ENCODE results near the gene GTSE1.
"Not testable (repeated sequence)": the region's sequence is repeated elsewhere in the genome, so short reads cannot be mapped to it uniquely, and the experiment has no call there.

Gene GTSE1

DNA sequence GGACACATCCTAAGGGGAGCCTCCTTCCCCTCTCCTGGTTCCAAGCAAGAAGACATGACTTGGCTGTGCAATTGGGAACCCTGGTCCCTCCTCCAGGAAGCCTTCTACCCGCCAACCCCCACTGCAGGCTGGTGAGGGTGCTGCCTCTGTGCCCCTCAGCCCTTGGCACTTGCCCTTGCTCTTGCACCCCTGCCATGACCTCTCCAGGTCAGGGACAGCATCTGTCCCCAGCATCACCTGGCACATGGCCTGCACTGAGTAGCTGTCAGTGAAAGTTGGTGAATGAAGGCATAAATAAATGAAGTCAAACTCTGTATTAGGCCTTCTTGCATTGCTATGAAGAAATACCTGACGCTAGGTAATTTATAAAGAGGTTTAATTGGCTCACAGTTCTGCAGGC, 1.9 kb upstream of the GTSE1 start:
- no peak for DNase-seq

DNA sequence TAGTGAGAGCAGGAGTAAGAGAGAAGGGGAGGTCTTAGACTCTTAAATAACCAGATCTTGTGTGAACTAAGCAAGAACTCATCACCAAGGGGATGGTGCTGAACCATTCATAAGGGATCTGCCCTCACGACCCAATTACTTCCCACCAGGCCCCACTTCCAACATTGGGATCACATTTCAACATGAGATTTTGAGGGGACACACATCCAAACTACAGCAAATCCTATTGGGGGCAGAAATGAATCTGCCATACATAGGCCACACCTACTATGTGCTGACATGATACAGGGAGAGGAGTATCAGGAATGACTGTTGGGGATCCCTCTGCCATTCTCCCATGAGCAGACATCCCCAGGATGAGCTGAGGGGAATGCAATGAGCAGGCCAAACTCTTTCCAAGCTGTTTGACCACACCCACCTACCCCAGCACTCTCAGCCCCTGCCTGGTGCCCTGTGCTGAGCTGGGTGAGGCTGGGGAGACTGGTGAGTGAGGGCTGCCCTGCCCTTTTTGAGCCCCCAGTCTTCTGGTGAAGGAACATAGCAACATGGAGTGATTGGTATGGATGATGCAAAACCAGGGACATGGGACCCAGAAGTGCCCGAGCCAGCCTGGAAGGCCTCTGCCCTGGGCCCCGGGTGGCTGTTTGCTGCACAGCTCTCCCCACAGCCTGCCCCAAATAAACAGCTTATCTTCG, 1.2 kb upstream of the GTSE1 start:
- no peak for DNase-seq

DNA sequence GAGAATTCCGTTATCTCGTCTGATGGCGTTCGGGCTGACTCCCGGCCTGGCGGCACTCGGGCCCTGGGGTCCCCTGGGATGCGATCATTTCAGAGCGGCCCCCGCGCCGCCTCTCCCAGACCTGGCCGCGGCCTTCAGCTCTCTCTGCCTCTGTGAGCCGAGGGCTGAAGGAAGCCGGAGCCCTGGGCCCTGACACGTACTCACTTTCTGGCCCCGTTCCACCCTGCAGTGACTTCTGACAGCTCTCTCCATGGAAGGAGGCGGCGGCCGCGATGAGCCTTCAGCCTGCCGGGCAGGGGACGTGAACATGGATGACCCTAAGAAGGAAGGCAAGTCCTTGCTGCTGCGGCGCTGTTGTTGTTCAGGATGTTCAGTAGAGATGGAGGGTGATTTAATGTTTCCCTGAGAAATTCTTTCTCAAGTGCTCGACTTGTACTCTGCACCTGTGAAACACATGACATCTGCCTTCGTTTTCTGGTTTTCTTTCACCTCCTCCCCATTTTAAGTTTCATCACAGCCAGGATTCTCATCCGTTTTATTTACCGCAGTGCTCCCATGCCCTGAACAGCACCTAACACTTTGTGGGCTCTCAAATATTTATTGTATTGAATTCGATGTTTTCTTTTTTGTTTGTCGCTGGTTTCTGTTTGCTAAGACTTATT, 612 bp downstream of the GTSE1 start:
- DNase-seq = no peak

DNA sequence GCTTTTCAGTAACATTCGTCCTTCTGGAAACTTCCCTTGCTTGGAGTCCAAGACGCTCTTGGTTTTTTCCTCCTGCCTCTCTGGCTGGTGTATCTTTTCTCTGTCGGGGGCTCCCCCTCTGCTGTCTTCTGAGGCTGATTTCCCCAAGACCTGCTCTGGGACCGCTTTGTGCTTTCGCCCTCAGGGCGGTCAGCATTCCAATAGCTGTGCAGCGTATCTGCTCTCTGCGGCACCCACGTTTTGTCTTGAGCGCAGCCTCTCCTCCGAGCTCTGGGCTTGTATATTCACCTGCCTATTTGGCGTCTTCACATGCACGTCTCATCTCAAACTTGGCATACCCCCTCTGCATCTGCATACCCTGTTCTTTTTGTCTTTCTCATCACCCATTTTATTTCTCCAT, 2.4 kb downstream of the GTSE1 start:
- no peak for DNase-seq

- no peak for DNase-seq
Observed at GRCh38 chr22:46300491-46300890, 3.8 kb downstream of the GTSE1 start.

GRCh38 chr22:46303347-46303965, 6.8 kb downstream of the GTSE1 start:
- no peak for DNase-seq

DNA sequence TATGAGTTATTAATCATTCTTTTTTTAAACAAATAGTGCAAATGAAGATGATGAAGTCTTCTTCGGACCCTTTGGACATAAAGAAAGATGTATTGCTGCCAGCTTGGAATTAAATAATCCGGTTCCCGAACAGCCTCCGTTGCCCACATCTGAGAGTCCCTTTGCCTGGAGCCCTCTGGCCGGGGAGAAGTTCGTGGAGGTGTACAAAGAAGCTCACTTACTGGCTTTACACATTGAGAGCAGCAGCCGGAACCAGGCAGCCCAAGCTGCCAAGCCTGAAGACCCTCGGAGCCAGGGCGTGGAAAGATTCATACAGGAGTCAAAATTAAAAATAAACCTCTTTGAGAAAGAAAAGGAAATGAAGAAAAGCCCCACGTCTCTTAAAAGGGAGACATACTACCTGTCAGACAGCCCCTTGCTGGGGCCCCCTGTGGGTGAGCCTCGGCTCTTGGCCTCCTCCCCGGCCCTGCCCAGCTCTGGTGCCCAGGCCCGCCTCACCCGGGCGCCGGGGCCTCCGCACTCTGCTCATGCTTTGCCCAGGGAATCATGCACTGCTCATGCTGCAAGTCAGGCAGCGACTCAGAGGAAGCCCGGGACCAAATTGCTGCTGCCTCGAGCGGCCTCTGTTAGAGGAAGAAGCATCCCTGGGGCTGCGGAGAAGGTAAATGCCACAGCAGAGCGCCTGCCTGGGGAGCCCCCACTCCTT, 11.8 kb downstream of the GTSE1 start:
- DNase-seq = no peak

DNA sequence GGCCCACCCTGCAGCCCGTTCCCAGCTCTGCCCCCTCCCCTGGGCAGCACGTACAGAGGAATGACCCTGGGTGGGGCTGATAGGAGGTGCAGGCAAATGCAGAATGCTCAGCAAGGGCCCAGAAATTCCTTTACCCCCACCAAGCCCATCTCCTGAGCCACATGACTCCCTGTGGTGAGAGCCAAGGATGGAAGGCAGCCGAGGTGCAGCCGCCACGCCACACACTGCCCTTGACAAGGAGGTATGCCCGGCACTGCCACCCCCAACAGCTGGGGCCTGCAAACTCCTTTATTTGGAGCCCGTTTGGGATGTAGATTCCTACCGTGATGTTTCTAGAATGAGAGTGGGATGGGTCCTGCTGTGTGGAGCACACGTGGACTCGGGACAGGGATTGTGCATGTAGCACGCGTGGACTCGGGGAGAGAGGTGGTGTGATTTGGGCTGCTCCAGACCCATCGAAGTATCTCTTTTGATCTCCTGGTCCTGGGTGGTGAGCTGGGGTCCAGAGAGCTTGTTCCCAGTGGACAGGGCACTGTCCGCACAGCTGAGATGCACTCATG, 12.9 kb downstream of the GTSE1 start:
- no peak for DNase-seq

GRCh38 chr22:46312056-46312455, 15.4 kb downstream of the GTSE1 start:
- no peak for DNase-seq

- DNase-seq = not testable (repeated sequence)
Observed at GRCh38 chr22:46312848-46313247, 16.2 kb downstream of the GTSE1 start.

- no peak for DNase-seq
Observed at GRCh38 chr22:46315976-46316375, 19.3 kb downstream of the GTSE1 start.

DNA sequence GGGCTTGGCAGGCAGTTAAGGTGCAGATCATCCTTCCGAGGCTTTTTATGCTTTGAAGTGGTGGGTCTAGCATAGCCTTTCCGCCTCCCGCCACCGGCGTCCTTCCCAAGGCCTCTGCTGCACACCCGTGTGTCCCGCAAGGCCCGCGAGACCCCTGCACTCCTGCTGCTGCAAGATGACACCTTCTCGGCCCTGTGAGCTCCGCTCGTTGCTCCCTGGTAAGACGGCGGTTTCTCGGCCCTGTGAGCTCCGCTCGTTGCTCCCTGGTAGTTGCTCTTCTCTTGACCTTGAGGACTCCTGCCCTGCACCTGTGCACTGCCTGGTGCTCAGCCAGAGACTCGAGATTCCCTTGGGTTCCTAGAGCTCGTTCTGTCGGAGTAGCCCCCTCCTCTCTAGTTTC, 21.0 kb downstream of the GTSE1 start:
- no peak for DNase-seq

GRCh38 chr22:46318576-46318975, 21.9 kb downstream of the GTSE1 start:
- no peak for DNase-seq

GRCh38 chr22:46319319-46319718, 22.6 kb downstream of the GTSE1 start:
- no peak for DNase-seq

GRCh38 chr22:46320166-46320710, 23.6 kb downstream of the GTSE1 start:
- DNase-seq = no peak

DNA sequence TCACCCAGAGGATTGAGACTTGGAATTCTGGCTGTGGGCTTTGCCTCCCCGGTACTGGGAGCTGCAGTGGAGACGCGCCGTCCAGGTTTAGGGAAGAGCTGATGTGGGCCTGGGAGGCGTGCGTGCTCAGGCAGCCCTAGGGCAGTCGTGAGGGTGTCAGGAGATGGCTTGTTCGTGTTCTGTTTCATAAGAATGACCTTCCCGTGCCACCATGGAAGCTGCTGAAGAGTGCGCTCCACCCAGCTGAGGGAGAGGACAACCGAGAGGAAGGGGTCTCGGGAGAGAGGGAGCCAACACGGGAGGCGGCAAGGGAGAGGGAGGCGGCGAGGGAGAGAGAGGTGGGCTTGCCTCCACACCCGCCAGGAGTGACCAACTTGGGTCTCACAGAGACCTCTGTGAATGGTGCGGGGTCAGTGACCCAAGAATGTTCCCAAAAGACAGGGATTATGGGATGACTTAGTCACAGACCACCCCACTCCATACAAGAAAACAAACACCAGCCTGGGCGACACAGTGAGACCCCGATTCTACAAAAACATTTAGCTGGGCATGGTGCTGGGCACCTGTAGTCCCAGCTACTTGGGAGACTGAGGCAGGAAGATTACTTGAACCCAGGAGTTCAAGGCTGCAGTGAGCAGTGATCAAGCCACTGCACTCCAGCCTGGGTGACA, 24.2 kb downstream of the GTSE1 start:
- DNase-seq = no peak

- no peak for DNase-seq
Observed at GRCh38 chr22:46322711-46323110, 26.0 kb downstream of the GTSE1 start.

GRCh38 chr22:46323162-46323561, 26.5 kb downstream of the GTSE1 start:
- DNase-seq = no peak

DNA sequence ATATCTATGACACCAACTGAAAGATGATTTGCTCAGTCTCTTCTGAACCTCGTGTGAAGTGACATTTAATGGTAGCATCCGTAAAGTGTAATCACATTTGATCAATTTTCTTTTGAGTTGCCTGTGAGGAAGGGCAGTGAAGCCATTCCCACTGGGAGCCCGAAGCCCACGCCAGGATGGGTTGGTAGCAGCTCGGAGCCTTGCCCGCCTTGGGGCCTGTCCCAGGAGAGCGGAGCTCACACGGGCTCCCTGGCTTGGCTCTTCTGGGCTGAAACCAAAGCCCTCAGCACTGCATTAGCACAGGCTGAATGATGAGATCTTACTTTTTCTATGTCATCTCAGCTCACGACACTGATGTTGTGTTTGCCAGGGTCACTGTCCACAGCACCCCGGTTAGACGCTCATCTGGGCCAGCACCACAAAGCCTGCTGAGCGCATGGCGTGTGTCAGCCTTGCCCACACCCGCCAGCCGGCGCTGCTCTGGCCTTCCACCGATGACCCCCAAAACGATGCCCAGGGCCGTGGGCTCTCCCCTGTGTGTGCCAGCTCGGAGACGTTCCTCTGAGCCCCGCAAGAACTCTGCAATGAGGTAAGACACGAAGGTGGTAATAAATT, 29.5 kb downstream of the GTSE1 start:
- no peak for DNase-seq

DNA sequence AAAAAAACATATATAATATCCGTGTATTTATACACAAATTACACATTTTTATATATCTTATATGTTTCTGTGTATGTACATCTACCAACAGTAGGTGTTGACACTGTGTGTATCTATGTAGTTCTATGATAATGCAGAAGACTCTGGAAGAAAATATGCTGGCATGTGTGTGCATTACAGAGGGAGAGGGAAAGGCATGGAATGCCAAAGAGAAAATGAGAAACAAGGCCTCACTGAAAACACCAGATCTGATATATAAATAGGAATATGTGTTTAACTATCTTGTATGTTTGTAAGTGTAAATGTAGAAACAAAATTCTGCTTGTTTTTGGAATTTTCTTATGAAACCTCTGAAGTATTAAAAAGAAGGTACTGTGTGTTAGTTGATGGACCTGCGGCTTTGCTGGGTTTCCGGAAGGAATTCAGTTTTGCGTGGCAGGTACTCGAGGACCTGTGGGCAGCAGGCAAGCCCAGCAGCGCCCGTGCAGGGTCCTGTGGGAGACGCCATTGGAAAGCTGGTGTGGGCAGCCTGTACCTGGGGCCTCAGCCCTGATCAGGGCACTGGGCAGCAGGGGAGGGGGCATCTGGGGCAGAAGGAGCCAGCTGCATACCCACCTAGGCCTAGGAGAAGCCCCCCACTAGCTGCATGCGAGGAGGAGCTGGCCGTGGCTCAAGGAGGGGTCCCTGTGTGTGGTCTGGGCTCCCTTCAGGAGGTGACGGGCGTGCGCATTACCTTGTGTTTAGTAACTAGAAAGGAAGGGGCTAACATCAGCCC, 31.2 kb downstream of the GTSE1 start:
- no peak for DNase-seq

- no peak for DNase-seq
Observed at GRCh38 chr22:46328797-46329196, 32.1 kb downstream of the GTSE1 start.

All from stimulated activated CD4-positive, alpha-beta T cell treated with anti-CD3 and anti-CD28 coated beads, Interleukin-2, amount 100 ng/mL, for 48 hours (primary cell).